GM12878 (cell line): ENCODE data around the gene ARL15. TPM values are rescaled to one million over a fixed set of nuclear protein-coding genes. Genes with fewer than 3 reads are reported as not detected.

Experiments
- RBBP5 ChIP-seq: fragments of 200-600 bp; sonication (generic); conservative IDR thresholded peaks from 2 replicates; pipeline ENCODE4 v1.6.1; 2016
- ZNF217 ChIP-seq: fragments of 450-650 bp; IDR thresholded peaks from 2 replicates; pipeline ENCODE4 v1.6.1; 2017; ENCODE audit warnings: antibody characterized with exemption, mild to moderate bottlenecking
- polyA plus RNA-seq, 11 experiments: library from polyadenylated mRNA; depleted of rRNA in 4 of 11; unstranded in 6 of 11; stranded (reverse) in 5 of 11; fragments of >200 nt; fragmentation: Nextera tagmentation in 4 of 11; fragmentation: Illumina TruSeq in 1 of 11; extraction: Ambion mirVana in 4 of 11; extraction: Trizol in 1 of 11; gene quantifications; 1 replicate in 1 of 11; 2 replicates in 10 of 11; pipeline versions ENCODE4 v1.2.1 to v1.2.3, GENCODE V29; 2011 to 2016; ENCODE audit warnings: inconsistent platforms in 2 of 11, missing spikeins in 2 of 11, low read depth in 1 of 11
- total RNA-seq, 4 experiments: library from RNA; depleted of rRNA in 3 of 4; stranded (reverse); fragments of >200 nt in 3 of 4; fragmentation: Illumina TruSeq in 1 of 4; extraction: Trizol in 1 of 4; gene quantifications; 2 replicates each; pipeline versions ENCODE4 v1.2.1 to v1.2.3, GENCODE V29; 2013 to 2021
- TF ChIP-seq, protein P1 (sequence below): fragments of 450-650 bp; IDR thresholded peaks from 2 replicates; pipeline ENCODE4 v1.6.1; 2017; ENCODE audit warnings: antibody characterized with exemption, mild to moderate bottlenecking, moderate library complexity
- TF ChIP-seq, protein P2 (sequence below): fragments of 450-650 bp; IDR thresholded peaks from 2 replicates; pipeline ENCODE4 v1.6.1; 2017; ENCODE audit warnings: borderline replicate concordance
- TF ChIP-seq, protein P3 (sequence below): fragments of 450-650 bp; formaldehyde crosslinking; IDR thresholded peaks from 2 replicates; pipeline ENCODE4 v1.4.0; 2022; ENCODE audit warnings: mild to moderate bottlenecking, moderate library complexity

Gene ARL15
- total and polyA plus RNA-seq, 10 of the 15 experiments (the other 5 are each of a cell fraction or from before 2014, with no cell fraction given) = 3.6 to 11.0 (median 7.7) TPM

DNA sequence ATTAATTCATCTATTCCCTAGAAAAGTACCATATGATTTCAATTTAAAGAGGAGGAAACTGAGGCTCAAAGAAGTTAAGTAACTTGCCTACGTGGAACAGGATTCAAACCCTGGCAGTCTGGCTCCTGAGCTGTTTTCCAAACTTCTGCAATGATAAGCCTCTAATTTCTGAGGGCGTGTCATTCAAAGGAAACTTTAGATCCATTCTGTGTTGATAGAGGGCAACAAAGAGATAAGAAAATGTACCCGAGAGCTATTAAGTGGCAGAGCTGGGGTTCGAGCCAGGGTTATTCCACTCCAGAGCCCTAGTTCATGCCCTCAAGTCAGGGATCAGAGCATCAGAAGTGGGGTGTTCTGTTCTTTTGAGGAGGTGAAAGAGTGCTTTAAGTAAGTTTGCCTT, 131.4 kb downstream of the ARL15 start (continued):
- TF ChIP-seq, protein P1, sequence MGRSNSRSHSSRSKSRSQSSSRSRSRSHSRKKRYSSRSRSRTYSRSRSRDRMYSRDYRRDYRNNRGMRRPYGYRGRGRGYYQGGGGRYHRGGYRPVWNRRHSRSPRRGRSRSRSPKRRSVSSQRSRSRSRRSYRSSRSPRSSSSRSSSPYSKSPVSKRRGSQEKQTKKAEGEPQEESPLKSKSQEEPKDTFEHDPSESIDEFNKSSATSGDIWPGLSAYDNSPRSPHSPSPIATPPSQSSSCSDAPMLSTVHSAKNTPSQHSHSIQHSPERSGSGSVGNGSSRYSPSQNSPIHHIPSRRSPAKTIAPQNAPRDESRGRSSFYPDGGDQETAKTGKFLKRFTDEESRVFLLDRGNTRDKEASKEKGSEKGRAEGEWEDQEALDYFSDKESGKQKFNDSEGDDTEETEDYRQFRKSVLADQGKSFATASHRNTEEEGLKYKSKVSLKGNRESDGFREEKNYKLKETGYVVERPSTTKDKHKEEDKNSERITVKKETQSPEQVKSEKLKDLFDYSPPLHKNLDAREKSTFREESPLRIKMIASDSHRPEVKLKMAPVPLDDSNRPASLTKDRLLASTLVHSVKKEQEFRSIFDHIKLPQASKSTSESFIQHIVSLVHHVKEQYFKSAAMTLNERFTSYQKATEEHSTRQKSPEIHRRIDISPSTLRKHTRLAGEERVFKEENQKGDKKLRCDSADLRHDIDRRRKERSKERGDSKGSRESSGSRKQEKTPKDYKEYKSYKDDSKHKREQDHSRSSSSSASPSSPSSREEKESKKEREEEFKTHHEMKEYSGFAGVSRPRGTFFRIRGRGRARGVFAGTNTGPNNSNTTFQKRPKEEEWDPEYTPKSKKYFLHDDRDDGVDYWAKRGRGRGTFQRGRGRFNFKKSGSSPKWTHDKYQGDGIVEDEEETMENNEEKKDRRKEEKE = no peak
- TF ChIP-seq ZNF217 (no peak), RBBP5 (no peak)
- TF ChIP-seq, protein P2, sequence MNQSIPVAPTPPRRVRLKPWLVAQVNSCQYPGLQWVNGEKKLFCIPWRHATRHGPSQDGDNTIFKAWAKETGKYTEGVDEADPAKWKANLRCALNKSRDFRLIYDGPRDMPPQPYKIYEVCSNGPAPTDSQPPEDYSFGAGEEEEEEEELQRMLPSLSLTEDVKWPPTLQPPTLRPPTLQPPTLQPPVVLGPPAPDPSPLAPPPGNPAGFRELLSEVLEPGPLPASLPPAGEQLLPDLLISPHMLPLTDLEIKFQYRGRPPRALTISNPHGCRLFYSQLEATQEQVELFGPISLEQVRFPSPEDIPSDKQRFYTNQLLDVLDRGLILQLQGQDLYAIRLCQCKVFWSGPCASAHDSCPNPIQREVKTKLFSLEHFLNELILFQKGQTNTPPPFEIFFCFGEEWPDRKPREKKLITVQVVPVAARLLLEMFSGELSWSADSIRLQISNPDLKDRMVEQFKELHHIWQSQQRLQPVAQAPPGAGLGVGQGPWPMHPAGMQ = no peak
- TF ChIP-seq, protein P3, sequence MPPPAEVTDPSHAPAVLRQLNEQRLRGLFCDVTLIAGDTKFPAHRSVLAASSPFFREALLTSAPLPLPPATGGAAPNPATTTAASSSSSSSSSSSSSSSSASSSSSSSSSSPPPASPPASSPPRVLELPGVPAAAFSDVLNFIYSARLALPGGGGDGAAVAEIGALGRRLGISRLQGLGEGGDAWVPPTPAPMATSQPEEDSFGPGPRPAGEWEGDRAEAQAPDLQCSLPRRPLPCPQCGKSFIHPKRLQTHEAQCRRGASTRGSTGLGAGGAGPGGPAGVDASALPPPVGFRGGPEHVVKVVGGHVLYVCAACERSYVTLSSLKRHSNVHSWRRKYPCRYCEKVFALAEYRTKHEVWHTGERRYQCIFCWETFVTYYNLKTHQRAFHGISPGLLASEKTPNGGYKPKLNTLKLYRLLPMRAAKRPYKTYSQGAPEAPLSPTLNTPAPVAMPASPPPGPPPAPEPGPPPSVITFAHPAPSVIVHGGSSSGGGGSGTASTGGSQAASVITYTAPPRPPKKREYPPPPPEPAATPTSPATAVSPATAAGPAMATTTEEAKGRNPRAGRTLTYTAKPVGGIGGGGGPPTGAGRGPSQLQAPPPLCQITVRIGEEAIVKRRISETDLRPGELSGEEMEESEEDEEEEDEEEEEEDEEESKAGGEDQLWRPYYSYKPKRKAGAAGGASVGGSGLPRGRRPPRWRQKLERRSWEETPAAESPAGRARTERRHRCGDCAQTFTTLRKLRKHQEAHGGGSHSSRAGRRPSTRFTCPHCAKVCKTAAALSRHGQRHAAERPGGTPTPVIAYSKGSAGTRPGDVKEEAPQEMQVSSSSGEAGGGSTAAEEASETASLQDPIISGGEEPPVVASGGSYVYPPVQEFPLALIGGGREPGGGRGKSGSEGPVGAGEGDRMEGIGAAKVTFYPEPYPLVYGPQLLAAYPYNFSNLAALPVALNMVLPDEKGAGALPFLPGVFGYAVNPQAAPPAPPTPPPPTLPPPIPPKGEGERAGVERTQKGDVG = no peak
